Measurements from ENCODE around the gene L3MBTL2. TPM values are rescaled to one million over a fixed set of nuclear protein-coding genes. Genes with fewer than 3 reads are reported as not detected.
A peak's percentile ranks its signal among the peaks of the same experiment; 100 is the strongest.

L3MBTL2 gene
- total and polyA plus RNA-seq, 7 donors = 7.2 to 15.8 (median 11.4) TPM

DNA sequence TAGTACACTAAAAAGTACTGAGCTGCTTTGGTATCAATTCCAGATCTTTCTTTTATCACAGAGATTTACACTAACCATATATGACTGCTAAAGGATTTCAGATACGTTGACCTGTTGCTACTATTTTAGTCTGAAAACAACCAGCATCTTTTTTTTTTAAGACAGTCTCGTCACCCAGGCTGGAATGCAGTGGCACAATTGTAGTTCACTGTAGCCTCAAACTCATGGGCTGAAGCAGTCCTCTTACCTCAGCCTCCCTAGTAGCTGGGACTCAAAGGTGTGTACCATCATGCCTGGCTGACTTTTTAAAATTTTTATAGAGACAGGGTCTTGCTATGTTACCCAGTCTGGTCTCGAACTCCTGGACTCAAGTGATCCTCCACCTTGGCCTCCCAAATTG, 24.2 kb upstream of the L3MBTL2 start:
- ATAC-seq = no peak
- intact Hi-C loops (cut with DNase I) = no loop called here
- WGBS, 3 donors = 56 to 81% (median 61%) methylated on average over 3 of the region's 3 CpGs

DNA sequence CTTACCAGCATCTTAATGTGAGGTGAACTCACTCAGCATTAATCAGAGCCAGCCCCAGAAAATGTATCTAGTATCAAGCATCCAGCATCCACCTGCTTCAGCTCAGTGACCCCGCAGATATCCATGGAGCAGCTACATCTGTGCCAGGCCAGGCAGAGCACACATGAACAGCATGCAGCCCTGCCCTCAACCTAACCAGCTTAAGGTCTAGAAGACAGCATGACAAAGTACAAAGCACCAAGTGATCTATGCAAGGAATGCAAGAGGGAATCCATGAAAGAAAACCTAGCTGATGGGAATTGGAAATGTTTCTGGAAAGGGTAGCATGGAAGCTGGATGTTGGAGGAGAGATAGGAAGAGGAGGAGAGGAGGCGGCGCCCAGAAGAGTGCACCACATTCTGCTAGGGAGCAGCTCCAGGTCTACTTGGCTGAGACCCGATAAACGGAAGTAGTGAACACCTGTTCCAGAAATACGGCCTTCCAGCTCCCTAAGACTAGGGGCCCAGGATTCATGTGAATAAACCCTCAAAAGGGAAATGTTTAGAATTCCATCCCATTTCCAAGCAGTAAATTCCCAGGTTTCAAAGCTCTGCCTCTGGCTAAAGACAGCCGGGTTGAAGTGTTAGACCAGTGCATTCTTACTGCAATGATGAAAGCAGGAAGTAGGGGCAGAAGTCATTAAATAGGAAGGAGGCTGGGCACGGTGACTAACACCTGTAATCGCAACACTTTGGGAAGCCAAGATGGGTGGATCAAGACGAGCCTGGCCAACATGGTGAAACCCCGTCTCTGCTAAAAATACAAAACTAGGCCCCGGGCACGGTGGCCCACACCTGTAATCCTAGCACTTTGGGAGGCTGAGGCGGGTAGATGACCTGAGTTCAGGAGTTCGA, 23.5 kb upstream of the L3MBTL2 start:
- Histone ChIP-seq H3K4me1 (peaks cover 35% of the 10 kb centered on the region), H3K4me3 (no peak overlapping the region), H3K36me3 (ENCODE audit: insufficient read depth in 1 of 2, low read depth in 1 of 2) (peaks cover 0 to 36% of the 10 kb centered on the region in 2 donors), H3K27ac (peak overlapping the region; percentile 78), H3K27me3 (ENCODE audit: insufficient read depth in 3 of 3, low read length in 2 of 3) (no peaks in the 10 kb centered on the region), H3K9me3 (no peaks in the 10 kb centered on the region)
- WGBS, 3 donors = 25 to 38% (median 26%) methylated on average over 15 of the region's 15 CpGs
- TF ChIP-seq, protein P1, sequence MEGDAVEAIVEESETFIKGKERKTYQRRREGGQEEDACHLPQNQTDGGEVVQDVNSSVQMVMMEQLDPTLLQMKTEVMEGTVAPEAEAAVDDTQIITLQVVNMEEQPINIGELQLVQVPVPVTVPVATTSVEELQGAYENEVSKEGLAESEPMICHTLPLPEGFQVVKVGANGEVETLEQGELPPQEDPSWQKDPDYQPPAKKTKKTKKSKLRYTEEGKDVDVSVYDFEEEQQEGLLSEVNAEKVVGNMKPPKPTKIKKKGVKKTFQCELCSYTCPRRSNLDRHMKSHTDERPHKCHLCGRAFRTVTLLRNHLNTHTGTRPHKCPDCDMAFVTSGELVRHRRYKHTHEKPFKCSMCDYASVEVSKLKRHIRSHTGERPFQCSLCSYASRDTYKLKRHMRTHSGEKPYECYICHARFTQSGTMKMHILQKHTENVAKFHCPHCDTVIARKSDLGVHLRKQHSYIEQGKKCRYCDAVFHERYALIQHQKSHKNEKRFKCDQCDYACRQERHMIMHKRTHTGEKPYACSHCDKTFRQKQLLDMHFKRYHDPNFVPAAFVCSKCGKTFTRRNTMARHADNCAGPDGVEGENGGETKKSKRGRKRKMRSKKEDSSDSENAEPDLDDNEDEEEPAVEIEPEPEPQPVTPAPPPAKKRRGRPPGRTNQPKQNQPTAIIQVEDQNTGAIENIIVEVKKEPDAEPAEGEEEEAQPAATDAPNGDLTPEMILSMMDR (IDR thresholded peaks at IDR 0.05) = no peak
- ATAC-seq = peak; percentile 65 to 77 (median 72)
- peak in 1 of 2 donors; percentile 74 for DNase-seq
- intact Hi-C loops (cut with DNase I) = no loop called here

More for the DNA sequence above, 24.2 kb upstream of the L3MBTL2 start:
- no peaks in the 10 kb centered on the region for H3K9me3 ChIP-seq
- peaks cover 35% of the 10 kb centered on the region for H3K4me1 ChIP-seq
- peak overlapping the region; percentile 78 for H3K27ac ChIP-seq
- H3K36me3 ChIP-seq (ENCODE audit: insufficient read depth in 1 of 2, low read depth in 1 of 2) = peaks cover 0 to 42% of the 10 kb centered on the region in 2 donors
- no peaks in the 10 kb centered on the region for H3K27me3 ChIP-seq (ENCODE audit: insufficient read depth in 3 of 3, low read length in 2 of 3)
- no peak for DNase-seq
- TF ChIP-seq, protein P1 (IDR thresholded peaks at IDR 0.05) = no peak
- no peak overlapping the region for H3K4me3 ChIP-seq

DNA sequence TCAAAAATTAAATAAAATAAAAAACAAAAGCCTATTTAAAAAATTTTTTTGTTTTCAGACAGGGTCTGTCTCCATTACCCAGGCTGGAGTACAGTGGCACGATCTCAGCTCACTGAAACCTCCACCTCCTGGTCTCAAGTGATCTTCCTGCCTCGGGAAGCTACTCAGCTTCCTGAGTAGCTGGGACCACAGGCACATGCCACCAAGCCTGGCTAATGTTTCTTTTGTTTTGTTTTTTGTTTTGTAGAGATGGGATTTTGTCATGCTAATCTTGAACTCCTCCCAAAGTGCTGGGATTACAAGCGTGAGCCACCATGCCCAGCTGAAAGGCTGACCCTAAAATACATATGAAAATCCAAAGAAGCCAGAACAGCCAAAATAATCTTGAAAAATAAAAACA, 20.4 kb upstream of the L3MBTL2 start:
- Histone ChIP-seq H3K27ac (no peak overlapping the region), H3K4me3 (no peak overlapping the region), H3K4me1 (peaks cover 15% of the 10 kb centered on the region), H3K36me3 (ENCODE audit: insufficient read depth in 1 of 2, low read depth in 1 of 2) (peaks cover 0 to 9% of the 10 kb centered on the region in 2 donors), H3K9me3 (no peaks in the 10 kb centered on the region), H3K27me3 (ENCODE audit: insufficient read depth in 3 of 3, low read length in 2 of 3) (no peaks in the 10 kb centered on the region)
- TF ChIP-seq, protein P1 (IDR thresholded peaks at IDR 0.05) = no peak
- 51 to 63% (median 56%) methylated on average over 3 of the region's 3 CpGs for WGBS, 3 donors
- ATAC-seq = no peak
- DNase-seq = no peak
- intact Hi-C loops (cut with DNase I) = no loop called here

DNA sequence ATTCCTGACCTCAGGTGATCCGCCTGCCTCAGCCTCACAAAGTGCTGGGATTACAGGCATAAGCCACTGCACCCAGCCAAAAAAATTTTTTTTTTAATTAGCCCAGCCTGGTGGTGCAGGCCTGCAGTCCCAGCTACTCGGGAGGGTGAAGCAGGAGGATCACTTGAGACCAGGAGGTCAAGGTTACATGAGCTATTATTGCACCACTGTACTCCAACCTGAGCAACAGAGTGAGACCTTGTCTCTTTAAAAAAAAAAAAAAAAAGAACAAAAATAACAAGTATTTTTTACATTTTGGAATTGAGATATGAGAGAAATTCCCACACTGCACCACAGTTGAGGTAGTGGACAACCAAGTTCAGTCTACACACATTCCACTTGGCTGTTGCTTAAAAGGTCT, 13.6 kb upstream of the L3MBTL2 start:
- no peak for DNase-seq
- Histone ChIP-seq H3K9me3 (no peaks in the 10 kb centered on the region), H3K27me3 (ENCODE audit: insufficient read depth in 3 of 3, low read length in 2 of 3) (no peaks in the 10 kb centered on the region), H3K4me1 (peaks cover under 1% of the 10 kb centered on the region), H3K36me3 (ENCODE audit: insufficient read depth in 1 of 2, low read depth in 1 of 2) (no peaks in the 10 kb centered on the region), H3K4me3 (no peak overlapping the region), H3K27ac (no peak overlapping the region)
- TF ChIP-seq, protein P1 (IDR thresholded peaks at IDR 0.05) = no peak
- ATAC-seq = no peak
- intact Hi-C loops (cut with DNase I) = no loop called here
- WGBS, 3 donors = 80 to 87% (median 87%) methylated on average over 2 of the region's 2 CpGs

Measured in psoas muscle (tissue), 8 donors.